Spleen (tissue), 11 donors: ENCODE results near the gene ZNF681. TPM values are rescaled to one million over a fixed set of nuclear protein-coding genes. Genes with fewer than 3 reads are reported as not detected.

Source experiments
- DNase-seq: peaks from one replicate; pipeline ENCODE4 v3.0.0-alpha.2; 2020
- H3K27ac ChIP-seq, 8 donors: fragments of 200-600 bp; sonication (generic) in 7 of 8; 1 replicate in 4 of 8; 2 replicates in 4 of 8; pipeline versions ENCODE4 v1.5.0 to v1.8.0; 2016 to 2021; ENCODE audit warnings: inconsistent platforms in 4 of 8, mild to moderate bottlenecking in 4 of 8, moderate library complexity in 1 of 8
- H3K27me3 ChIP-seq, 7 donors: fragments of 200-600 bp; sonication (generic) in 6 of 7; replicated peaks in 1 of 7; 1 replicate in 4 of 7; 2 replicates in 3 of 7; pipeline versions ENCODE4 v1.5.0 to v1.8.0; 2016 to 2021; ENCODE audit warnings: inconsistent platforms in 3 of 7, mild to moderate bottlenecking in 1 of 7
- H3K36me3 ChIP-seq, 6 donors: fragments of 200-600 bp; sonication (generic) in 5 of 6; 1 replicate in 4 of 6; 2 replicates in 2 of 6; pipeline versions ENCODE4 v1.5.0 to v1.8.0; 2016 to 2021; ENCODE audit warnings: inconsistent platforms in 2 of 6
- H3K4me1 ChIP-seq, 6 donors: fragments of 200-600 bp; sonication (generic) in 5 of 6; 1 replicate in 3 of 6; 2 replicates in 3 of 6; pipeline versions ENCODE4 v1.5.0 to v1.8.0; 2016 to 2021; ENCODE audit warnings: inconsistent platforms in 3 of 6
- H3K4me3 ChIP-seq, 8 donors: fragments of 200-600 bp; sonication (generic) in 7 of 8; 1 replicate in 4 of 8; 2 replicates in 4 of 8; pipeline versions ENCODE4 v1.5.0 to v1.8.0; 2016 to 2021; ENCODE audit warnings: inconsistent platforms in 4 of 8, mild to moderate bottlenecking in 4 of 8, moderate library complexity in 2 of 8
- H3K9me3 ChIP-seq, 8 donors: fragments of 200-600 bp; sonication (generic) in 7 of 8; 1 replicate in 4 of 8; 2 replicates in 4 of 8; pipeline versions ENCODE4 v1.5.0 to v1.8.0; 2016 to 2021; ENCODE audit warnings: inconsistent platforms in 4 of 8
- CTCF ChIP-seq, 11 experiments: fragments of 200-600 bp in 7 of 11; fragments of 450-650 bp in 4 of 11; sonication (generic) in 4 of 11; IDR thresholded peaks in 8 of 11; conservative IDR thresholded peaks in 3 of 11; 1 replicate in 7 of 11; 2 replicates in 4 of 11; pipeline versions ENCODE4 v1.4.0 to v1.8.0; 2016 to 2021; ENCODE audit warnings: antibody characterized with exemption in 11 of 11, inconsistent platforms in 4 of 11, mild to moderate bottlenecking in 1 of 11
- POLR2A ChIP-seq, 3 donors: fragments of 450-650 bp; IDR thresholded peaks; one replicate each; pipeline ENCODE4 v1.5.1; 2017; ENCODE audit warnings: antibody characterized with exemption in 3 of 3, mild to moderate bottlenecking in 1 of 3
- POLR2AphosphoS5 ChIP-seq, 3 donors: sonication (generic); formaldehyde crosslinking; IDR thresholded peaks; one replicate each; pipeline ENCODE4 v1.5.1; 2017; ENCODE audit warnings: antibody characterized with exemption in 3 of 3
- WGBS, 5 donors: extraction: QIAGEN DNeasy Blood & Tissue Kit in 3 of 5; methylation state at CpG; one replicate each; pipeline versions ENCODE4 v1.1.5 to v1.1.7; 2013 to 2018; 5-methylcytosine and 5-hydroxymethylcytosine counted together
- intact Hi-C: fragments of 100-400 bp; cut with DNase I; formaldehyde crosslinking; loops from one replicate; pipeline ENCODE4 v1.15.0; 2023; ENCODE audit warnings: low total_unique reads
- polyA plus RNA-seq, 3 donors: library from polyadenylated mRNA; stranded (reverse); fragments of 200-250 nt; gene quantifications; one replicate each; pipeline ENCODE4 v1.2.1, GENCODE V29; 2013
- total RNA-seq, 7 donors: library from RNA; depleted of rRNA in 3 of 7; stranded (reverse); fragments of >200 nt in 3 of 7; fragmentation: NEBNext Ultra II Directional in 4 of 7; extraction: Animal tissue kit (Norgen Biotek cat#: 25700) in 4 of 7; gene quantifications; one replicate each; pipeline versions ENCODE4 v1.1.0 to v1.2.1, GENCODE V29; 2016 to 2021
- donor health status: healthy with polysubstance abuse.
- donor health status: DM: no; HTN: no; CAD: no; lungs with moderate emphysema.
- donor health status: DM: no; HTN: no; CAD: no.
- donor health status: Bipolar disorder and iron deficiency.
- donor health status: healthy.
- donor health status: DM: no; HTN: no; CAD: no.
- donor health status: DM: yes; HTN: yes; CAD: no.

Gene ZNF681
- total and polyA plus RNA-seq, 10 donors: 0.93 to 6.8 (median 3.8) TPM

- peaks cover 0 to 27% (median 10%) of the 10 kb centered on the region in 8 donors for H3K9me3 ChIP-seq
- TF ChIP-seq POLR2A (IDR thresholded peaks at IDR 0.05) (no peak), POLR2AphosphoS5 (IDR thresholded peaks at IDR 0.05) (no peak), CTCF (IDR thresholded peaks at IDR 0.05 in 8 of 11, conservative IDR thresholded peaks at IDR 0.05 in 3 of 11) (no peak)
- H3K27ac ChIP-seq: peak overlapping the region in 4 of 8 donors; percentile 5 to 37 (median 30)
- H3K4me3 ChIP-seq: peak overlapping the region in 1 of 8 donors; percentile 32
- no peaks in the 10 kb centered on the region for H3K36me3 ChIP-seq
- H3K4me1 ChIP-seq: peaks cover 0 to 8% (median 2%) of the 10 kb centered on the region in 6 donors
- intact Hi-C loops: no loop called here
- 87 to 93% (median 92%) methylated on average over 1 of the region's 1 CpG for WGBS, 5 donors
- no peaks in the 10 kb centered on the region for H3K27me3 ChIP-seq
- DNase-seq: no peak
These were observed 43.1 kb upstream of the ZNF681 start for GRCh38 chr19:23801803-23802202.

- no peaks in the 10 kb centered on the region for H3K36me3 ChIP-seq
- H3K4me1 ChIP-seq: peaks cover 0 to 8% (median 2%) of the 10 kb centered on the region in 6 donors
- H3K4me3 ChIP-seq: no peak overlapping the region
- TF ChIP-seq POLR2AphosphoS5 (IDR thresholded peaks at IDR 0.05): no peak
- TF ChIP-seq POLR2A (IDR thresholded peaks at IDR 0.05): no peak
- no peak for TF ChIP-seq CTCF (IDR thresholded peaks at IDR 0.05 in 8 of 11, conservative IDR thresholded peaks at IDR 0.05 in 3 of 11)
- H3K27ac ChIP-seq: no peak overlapping the region
- no peaks in the 10 kb centered on the region for H3K27me3 ChIP-seq
- DNase-seq: no peak
- intact Hi-C loops: no loop called here
- peaks cover 0 to 36% (median 20%) of the 10 kb centered on the region in 8 donors for H3K9me3 ChIP-seq
These were observed 42.2 kb upstream of the ZNF681 start for GRCh38 chr19:23800868-23801267.

GRCh38 chr19:23800271-23800670, 41.6 kb upstream of the ZNF681 start:
- Histone ChIP-seq H3K27me3 (no peaks in the 10 kb centered on the region), H3K27ac (peak overlapping the region in 1 of 8 donors; percentile 30), H3K9me3 (peaks cover 0 to 41% (median 24%) of the 10 kb centered on the region in 8 donors), H3K36me3 (no peaks in the 10 kb centered on the region), H3K4me3 (no peak overlapping the region), H3K4me1 (peaks cover 0 to 8% (median 2%) of the 10 kb centered on the region in 6 donors)
- DNase-seq: no peak
- WGBS, 5 donors: 72 to 86% (median 83%) methylated on average over 3 of the region's 3 CpGs
- intact Hi-C loops: no loop called here
- TF ChIP-seq POLR2A (IDR thresholded peaks at IDR 0.05): no peak
- no peak for TF ChIP-seq POLR2AphosphoS5 (IDR thresholded peaks at IDR 0.05)
- TF ChIP-seq CTCF (IDR thresholded peaks at IDR 0.05 in 8 of 11, conservative IDR thresholded peaks at IDR 0.05 in 3 of 11): no peak

GRCh38 chr19:23799321-23799720, 40.6 kb upstream of the ZNF681 start:
- Histone ChIP-seq H3K9me3 (peaks cover 0 to 41% (median 26%) of the 10 kb centered on the region in 8 donors), H3K27ac (peak overlapping the region in 2 of 8 donors; percentile 17 to 30)

More at GRCh38 chr19:23799321-23799720, 40.6 kb upstream of the ZNF681 start:
- intact Hi-C loops: no loop called here
- no peak for DNase-seq
- no peak for TF ChIP-seq POLR2AphosphoS5 (IDR thresholded peaks at IDR 0.05)
- TF ChIP-seq POLR2A (IDR thresholded peaks at IDR 0.05): no peak
- TF ChIP-seq CTCF (IDR thresholded peaks at IDR 0.05 in 8 of 11, conservative IDR thresholded peaks at IDR 0.05 in 3 of 11): no peak
- Histone ChIP-seq H3K36me3 (no peaks in the 10 kb centered on the region), H3K4me1 (peaks cover 0 to 8% (median 2%) of the 10 kb centered on the region in 6 donors), H3K27me3 (no peaks in the 10 kb centered on the region), H3K4me3 (no peak overlapping the region)
- WGBS, 5 donors: 24 to 58% (median 32%) methylated on average over 3 of the region's 5 CpGs
